Measurements from ENCODE around the gene RPL29. TPM values are rescaled to one million over a fixed set of nuclear protein-coding genes. Genes with fewer than 3 reads are reported as not detected.

RPL29 gene
- total RNA-seq, 1 donor from 2014 or later = 810 TPM

GRCh38 chr3:52024765-52025452 lies 29.2 kb upstream of the RPL29 start:
- intact Hi-C loops (cut with DNase I) = no loop called here
- TF ChIP-seq CTCF (IDR thresholded peaks at IDR 0.05) = no peak
- ATAC-seq = no peak
- Histone ChIP-seq H3K27me3 (no peaks in the 10 kb centered on the region), H3K9me3 (no peaks in the 10 kb centered on the region), H3K27ac (no peak overlapping the region), H3K4me1 (peaks cover 8% of the 10 kb centered on the region), H3K36me3 (no peaks in the 10 kb centered on the region), H3K4me3 (no peak overlapping the region)
- no peak for DNase-seq

GRCh38 chr3:52023860-52024764 lies 28.4 kb upstream of the RPL29 start:
- DNase-seq = no peak
- TF ChIP-seq CTCF (IDR thresholded peaks at IDR 0.05) = no peak
- Histone ChIP-seq H3K27ac (peak overlapping the region; percentile 30), H3K36me3 (no peaks in the 10 kb centered on the region), H3K4me3 (no peak overlapping the region), H3K4me1 (peaks cover 8% of the 10 kb centered on the region), H3K27me3 (no peaks in the 10 kb centered on the region), H3K9me3 (no peaks in the 10 kb centered on the region)
- peak; percentile 3 for ATAC-seq
- intact Hi-C loops (cut with DNase I) = no loop called here

- ATAC-seq = no peak
- H3K9me3 ChIP-seq = no peaks in the 10 kb centered on the region
These were observed 27.5 kb upstream of the RPL29 start for GRCh38 chr3:52023101-52023770.

GRCh38 chr3:52022323-52023100 lies 26.8 kb upstream of the RPL29 start:
- Histone ChIP-seq H3K27me3 (no peaks in the 10 kb centered on the region), H3K4me1 (peaks cover 8% of the 10 kb centered on the region), H3K4me3 (no peak overlapping the region), H3K9me3 (no peaks in the 10 kb centered on the region), H3K27ac (peak overlapping the region; percentile 51), H3K36me3 (no peaks in the 10 kb centered on the region)
- DNase-seq (peak; percentile 60), ATAC-seq (peak; percentile 11)
- intact Hi-C loops (cut with DNase I) = no loop called here
- TF ChIP-seq CTCF (IDR thresholded peaks at IDR 0.05) = no peak

More at GRCh38 chr3:52023101-52023770, 27.5 kb upstream of the RPL29 start:
- no peak for DNase-seq
- Histone ChIP-seq H3K36me3 (no peaks in the 10 kb centered on the region), H3K4me1 (peaks cover 8% of the 10 kb centered on the region), H3K4me3 (no peak overlapping the region), H3K27me3 (no peaks in the 10 kb centered on the region), H3K27ac (peak overlapping the region; percentile 30)
- intact Hi-C loops (cut with DNase I) = no loop called here
- no peak for TF ChIP-seq CTCF (IDR thresholded peaks at IDR 0.05)

Measured in upper lobe of right lung (tissue), 1 donor.